HG03439 (cell line): Measurements from ENCODE around the gene USP10.

Experiments used
- ATAC-seq: cut with Tn5 transposase; IDR thresholded peaks from one replicate; pipeline ENCODE4 v1.9.1; 2021; ENCODE audit warnings: mild to moderate bottlenecking, moderate library complexity; ENCODE audit not compliant: unreplicated experiment

Gene USP10

DNA sequence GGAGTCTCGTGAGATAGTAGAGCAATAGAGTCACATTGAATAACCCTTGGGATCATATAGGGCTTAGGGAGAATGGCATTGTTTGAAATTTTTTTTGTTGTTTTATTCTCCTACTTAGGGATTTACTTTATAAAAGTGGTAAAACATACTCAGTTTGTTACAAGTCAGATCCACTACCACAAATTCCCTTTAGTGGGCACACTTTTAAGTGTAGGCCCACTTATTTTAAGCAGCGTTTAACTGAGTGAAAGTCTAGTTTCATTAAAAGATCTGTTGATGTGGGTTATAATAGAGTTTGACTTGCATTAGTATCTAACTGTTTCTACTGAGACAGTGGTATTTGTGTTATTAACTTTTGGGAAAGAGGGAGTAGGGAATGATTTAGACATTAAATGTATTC lies 49.3 kb downstream of the USP10 start:
- ATAC-seq, result no peak

DNA sequence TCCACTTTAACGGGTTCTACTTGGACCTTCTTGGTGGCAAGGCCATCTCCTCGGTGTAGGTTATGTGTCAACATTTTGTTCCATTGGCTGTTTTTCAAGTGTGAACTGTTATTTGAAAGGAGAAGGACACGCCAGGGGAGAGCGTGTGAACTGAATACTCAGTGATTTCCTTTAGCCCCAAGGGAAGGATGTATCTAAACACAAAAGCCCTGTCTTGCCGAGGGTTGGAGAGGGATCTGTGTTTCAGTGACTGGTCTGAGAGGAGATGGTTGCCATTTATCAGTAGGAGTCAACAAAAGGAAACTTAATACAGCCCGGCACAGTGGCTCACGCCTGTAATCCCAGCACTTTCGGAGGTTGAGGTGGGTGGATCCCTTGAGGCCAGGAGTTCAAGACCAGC lies 50.0 kb downstream of the USP10 start:
- no peak for ATAC-seq

DNA sequence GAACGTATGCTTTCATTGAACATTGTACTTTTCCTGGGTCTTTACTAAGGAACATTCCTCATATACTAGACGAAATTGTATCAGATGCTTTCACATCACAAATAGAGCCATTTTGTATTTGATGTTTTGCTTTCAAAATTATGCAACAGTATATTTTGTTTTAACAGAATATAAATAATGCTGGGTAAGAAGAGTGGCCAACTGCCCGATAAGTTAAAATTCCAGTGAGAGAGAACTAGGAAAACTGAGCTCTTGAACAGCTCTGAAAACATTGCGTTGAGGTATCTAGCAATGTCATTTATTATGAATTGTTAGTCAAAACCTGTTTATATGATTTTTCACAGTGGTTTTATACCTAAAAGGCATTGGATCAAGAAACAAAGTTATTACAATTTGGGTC lies 50.8 kb downstream of the USP10 start:
- no peak for ATAC-seq

DNA sequence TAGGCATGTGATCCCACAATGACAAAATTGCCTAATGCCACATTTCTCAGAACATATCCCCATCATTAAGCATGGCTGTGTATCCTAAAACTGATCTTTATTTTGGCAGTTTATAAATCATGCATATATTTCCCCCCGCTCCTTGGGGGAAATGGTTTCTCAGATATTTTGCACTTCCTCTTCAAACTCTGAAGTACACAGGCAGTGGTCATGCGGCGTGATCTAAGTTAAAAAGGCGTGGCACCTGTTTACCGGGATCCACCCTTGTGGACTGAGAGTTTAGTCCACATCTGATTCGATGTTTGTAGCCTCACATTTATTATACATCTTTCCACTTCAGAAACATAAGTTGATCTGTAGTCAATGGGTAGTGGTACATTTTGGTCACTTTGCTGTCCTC lies 51.4 kb downstream of the USP10 start:
- ATAC-seq, result no peak

DNA sequence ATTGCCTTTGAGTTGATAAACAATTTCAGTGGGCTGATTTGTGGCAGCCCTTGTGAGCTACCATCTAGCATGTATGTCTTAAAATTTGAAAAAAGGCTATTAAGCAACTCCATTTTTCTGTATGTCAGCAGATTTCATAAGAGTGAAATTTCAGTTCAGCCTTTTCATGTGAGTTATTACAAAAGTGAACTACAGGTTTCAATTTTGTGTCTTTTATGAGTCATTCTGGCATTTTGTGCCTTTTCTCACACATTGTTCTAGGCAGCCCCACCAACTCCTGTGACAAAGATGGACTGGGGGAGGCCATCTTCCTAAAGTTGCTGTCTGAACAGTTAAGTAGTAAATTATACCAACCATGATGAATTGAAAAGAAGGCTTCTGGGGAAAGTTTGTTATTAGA lies 52.1 kb downstream of the USP10 start:
- no peak for ATAC-seq

DNA sequence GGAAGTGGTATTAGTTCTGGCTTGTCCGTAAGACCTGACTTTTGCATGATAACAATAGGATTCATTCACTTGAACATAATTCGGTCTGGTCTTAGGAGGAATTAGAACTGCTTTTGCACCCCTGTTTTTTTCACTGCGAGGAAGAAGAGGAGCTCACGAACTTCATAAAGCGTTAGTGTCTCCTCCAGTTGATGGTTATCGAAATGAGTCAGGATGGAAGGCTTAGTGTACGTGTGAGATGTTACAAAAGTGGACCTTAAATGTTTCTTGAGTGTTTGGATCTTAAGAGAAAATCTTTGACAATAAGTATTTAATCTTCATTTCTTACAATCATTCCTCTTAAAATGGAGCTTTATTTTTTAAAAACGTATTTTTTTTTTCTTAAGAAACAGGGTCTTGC lies 52.8 kb downstream of the USP10 start:
- ATAC-seq, result no peak

DNA sequence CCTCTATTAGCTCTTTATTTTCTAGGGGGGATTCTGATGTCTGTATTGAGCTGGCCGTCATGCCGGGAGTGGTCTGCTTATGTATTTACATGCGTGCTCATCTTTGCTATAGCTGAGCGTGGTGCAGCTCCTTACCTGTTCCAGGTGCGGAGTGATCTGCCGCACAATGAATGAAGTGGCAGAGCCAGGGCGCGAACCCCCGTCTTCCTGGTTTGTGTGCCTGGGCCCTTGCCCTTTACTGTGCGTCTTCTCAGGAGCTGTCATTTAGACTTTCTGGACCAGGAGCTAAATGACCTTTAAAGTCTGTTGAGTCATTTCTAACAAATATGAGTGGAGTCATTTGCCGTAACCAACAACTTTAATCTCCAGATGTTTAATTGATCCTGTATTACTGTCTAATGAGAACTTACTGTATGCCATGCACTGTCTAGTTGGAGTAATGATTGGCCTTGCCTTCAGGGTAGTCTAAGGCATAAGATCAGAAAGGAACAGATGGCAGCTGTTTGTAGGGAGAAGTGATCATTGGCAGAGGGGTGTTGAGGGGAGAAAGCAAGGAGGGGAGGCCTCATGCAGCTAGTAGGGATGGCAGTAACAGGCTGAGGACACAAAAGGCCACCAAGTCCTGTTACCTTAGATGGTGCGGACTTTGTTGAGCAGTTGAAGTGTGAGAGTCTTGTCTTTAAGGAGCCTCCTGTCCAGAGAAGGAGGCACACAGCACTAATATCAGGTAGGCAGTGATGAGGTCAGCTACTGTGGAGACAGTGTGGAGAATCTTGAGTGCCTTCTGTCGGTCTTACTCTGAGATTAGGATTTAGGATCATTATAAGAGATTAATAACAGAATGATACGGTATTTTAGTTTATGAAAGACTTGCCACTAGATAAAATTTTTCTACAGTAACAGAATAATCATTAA lies 53.9 kb downstream of the USP10 start:
- no peak for ATAC-seq

DNA sequence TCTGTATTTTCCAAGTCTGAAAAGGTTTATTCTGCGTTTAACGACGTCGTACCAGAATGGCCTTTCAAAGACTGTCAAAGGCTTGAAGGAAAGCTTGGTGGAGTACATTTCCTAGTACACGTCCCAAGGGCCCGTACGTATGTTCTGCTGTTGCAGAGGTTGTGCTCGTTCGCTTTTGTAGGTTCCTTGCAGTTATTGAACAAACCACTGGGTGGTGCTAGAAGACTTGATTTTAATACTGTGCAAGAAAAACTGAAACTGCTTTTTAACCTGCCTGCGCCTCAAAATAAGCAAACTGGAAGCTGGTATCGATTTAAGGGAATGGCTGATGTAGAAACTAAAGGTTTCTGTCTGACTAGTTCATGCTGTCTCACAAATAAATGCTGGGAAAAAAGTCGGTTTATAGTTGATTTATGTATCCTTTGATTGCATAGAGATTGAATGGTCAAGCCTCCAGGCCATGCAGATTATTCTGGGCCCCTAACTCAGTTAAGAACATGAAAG lies 54.6 kb downstream of the USP10 start:
- peak; percentile 56 for ATAC-seq

DNA sequence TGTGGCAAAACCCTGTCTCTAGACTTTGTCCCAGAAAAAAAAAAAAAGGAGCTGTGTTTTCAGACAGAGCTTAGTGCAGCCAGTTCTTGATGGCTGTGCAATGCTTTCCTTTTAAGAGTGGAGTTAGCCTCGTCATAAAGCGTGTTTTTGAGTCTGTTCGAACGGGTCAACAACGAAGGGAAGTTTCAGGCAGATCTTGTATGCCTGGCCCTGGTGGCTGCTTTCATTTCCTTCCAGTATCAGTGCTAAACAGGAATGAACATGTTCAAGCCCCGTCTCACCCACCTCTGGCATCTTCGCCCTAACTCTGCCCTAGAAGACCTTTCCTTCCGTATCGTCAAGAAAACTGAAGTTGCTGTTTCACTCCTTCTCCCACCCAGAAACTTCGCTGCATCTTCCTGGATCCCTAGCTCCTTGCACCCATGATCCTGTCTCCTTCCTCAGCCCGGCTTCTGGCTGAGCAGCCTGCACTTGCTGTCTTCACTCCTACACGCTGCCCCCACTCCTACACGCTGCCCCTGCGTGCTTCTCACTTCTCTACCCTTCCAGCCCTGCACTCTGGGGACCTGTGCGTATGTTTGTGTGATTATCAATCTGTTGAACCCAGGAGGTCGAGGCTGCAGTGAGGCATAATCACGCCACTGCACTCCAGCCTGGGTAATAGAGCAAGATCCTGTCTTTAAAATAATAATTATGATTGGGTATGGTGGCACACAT lies 55.3 kb downstream of the USP10 start:
- no peak for ATAC-seq

DNA sequence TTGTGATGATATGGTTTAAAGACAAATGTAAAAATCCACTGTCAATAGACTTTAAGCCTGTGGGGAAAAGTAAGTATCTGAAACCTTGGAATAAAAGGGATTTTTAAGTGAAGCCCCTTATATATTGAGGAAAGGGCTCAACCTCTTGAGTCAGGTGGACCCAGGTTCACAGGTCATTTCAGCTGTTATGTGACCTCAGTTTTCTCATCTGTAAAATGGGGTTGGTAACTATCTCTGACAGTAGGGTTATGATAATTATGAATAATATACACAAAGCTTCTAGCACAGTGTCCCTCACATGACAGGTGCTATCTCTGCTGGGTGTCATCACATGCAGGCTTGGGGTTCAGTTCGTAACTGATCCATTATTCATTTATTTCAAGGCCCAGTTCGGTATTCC lies 57.0 kb downstream of the USP10 start:
- no peak for ATAC-seq

DNA sequence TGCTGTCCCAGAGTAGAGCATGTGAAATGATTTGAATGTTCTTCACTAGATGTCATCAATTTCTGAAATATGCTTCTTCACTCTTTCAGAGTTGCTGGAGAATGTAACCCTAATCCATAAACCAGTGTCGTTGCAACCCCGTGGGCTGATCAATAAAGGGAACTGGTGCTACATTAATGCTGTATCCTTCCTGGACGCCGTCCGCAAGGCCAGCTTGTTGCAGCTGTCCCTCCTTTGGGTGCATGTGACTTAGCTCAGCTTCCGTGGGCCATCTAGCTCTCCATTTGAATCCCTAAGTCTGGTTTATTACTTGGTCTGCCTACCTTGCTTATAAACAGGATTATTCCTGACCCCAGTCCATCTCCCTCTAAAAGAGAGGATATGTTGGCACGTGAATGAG lies 58.8 kb downstream of the USP10 start:
- no peak for ATAC-seq

DNA sequence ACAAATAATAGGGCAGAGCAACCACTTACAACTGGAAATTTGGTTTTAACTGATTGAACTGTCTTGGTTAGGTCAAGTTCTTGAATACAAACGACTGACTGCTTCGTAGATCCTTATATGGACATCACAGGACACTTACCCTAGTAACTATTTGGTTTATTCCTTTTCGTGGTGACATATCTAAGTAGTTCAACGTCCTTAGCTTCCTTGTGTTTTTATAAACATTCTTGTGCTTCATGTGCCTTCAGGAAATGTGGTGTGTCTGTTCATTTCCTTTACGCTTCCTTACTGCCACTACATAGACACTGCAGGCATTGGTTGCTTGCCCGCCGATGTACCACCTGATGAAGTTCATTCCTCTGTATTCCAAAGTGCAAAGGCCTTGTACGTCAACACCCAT lies 59.3 kb downstream of the USP10 start:
- no peak for ATAC-seq

DNA sequence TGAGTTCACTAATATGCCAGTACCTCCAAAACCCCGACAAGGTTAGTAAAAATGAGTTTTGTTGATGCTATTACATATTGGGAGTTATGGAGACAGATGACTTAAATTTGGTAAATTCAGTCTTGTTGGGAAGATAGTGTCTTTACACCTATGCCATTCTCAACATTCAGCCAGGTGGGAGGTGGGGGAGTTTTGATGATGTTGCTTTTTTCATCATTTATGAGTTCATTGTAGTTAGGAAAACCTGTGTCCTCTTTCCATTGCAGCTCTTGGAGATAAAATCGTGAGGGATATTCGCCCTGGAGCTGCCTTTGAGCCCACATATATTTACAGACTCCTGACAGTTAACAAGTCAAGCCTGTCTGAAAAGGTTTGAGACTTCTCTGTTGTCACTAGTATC lies 60.1 kb downstream of the USP10 start:
- no peak for ATAC-seq

DNA sequence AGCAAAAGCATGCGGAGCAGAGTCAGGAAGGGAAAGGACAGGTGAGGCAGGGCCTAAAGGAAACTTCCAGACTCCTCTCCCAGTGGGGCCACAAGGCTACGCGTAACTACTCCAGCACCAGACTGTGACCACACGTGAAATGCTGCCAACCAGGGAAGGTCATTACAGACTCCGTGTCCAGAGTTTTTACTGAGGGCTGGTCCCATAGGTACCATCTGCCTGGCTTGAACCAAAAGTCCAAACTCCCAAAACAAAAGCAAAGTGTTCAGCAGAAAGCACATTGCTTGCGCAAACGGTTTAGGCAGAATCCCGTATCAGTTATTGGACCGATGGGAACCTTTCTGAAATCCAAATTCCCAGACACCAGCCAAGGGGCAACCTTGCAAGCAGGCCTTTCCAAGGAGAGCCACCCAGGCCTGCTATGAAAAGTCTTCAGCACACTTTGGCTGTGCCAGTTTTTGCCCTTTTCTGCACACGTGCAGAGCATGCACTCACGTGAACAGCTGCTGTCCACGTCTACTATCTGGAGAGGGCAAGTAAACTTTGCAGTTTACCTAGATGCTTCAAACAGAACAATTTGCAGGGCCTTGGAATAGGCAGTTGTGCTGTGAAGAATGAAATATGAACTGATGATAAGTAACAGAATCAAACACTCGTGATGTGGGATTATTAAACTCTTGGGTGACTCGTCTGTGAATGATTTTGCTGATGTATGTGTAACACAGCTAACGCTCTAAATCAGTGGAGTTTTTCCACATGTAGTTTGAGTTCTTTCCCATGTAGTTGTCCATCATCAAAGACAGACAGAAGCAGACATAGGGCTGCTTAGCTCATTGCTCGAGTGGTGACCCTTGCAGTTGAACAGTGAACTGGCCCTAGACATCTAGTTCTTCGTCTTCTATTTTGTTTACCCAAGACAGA lies 61.9 kb downstream of the USP10 start:
- no peak for ATAC-seq

DNA sequence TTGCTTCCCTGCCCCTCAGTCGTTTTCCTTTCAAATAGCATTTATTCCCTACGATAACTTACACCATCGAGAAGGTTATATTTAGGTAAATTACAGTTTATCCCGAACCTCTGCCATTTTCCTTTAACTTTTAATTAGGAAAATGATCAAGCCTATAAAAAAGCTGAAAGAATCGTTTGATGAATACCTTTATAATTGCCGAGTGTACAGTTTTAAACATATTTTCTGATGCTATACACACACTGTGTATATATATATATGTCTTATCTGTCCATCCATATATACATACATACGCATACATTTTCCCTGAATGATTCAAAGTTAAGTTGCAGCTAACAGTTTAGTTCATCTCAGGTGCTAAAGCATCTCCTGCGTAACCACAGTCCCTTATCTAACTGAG lies 63.4 kb downstream of the USP10 start:
- ATAC-seq, result no peak

DNA sequence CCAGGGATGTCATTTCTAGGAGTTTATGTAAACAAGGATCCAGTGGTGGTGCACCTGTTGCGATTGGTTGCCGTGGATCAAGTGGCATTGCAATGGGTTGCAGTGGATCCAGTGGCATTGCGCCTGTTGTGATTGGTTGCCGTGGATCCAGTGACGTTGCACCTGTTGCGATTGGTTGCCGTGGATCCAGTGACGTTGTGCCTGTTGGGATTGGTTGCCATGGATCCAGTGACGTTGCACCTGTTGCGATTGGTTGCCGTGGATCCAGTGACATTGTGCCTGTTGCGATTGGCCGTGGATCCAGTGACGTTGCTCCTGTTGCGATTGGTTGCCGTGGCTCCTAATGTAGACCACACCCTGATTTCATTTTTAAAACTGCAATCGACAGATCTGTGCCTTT lies 63.8 kb downstream of the USP10 start:
- ATAC-seq, result no peak

DNA sequence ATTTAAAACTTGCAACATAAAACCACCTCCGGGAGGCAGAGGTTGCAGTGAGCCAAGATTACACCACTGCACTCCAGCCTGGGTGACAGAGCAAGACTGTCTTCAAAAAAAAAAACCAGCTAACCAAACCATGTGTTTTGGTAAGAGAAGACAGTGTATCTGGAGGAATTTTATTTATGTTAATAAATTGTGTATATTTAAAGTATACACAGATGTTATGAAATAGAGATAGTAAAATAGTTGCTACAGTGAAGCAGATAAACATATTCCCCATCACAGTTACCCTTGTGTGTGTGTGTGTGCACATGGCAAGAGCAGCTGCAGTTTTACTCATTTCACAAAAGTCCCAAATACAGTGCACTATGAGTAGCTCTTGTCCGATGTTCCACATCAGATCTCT lies 65.2 kb downstream of the USP10 start:
- ATAC-seq, result no peak

DNA sequence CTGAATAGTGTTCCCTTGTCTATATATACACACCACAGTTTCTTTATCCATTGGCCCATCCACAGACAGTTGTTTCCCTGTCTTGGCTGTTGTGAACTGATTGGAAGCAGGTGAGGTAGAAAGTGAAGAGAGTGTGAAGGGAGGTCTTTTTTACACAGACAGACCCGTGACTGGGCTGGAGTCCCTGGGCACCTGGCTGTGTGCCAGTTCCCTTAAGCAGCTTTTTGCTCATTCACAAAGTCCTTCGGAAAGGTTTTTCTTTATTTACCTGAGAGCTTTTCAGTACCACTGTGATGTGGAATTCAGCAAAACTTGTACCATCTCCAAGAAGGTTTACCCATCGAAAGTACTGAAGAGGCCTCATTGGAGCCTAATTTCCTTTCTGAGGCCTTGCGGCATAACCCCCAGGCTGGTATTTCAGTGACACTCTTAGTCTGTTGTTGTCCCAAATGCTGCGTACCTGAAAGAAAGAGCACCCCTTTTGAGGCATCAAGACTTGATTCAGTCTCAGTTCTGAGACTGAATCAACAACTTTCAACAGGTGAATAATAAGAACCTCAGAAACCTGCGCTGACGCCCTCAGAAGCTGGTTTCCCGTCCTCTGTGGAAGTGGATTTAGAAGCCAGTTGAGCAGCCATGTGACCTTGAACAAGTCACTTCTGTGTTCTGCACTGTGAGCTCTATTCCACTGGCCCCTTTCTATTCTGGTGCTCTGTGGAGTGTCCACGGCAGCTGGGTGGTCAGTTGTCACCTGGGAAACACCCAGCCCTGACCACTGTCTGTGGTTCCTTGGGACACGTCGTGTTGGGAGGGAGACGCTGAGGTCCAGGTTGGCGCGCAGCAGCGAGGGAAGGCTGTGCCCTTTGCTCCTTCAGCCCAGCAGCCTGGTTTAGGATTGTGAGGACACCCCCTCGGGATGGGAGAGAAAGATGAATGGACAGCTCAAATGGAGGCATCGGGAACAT lies 66.1 kb downstream of the USP10 start:
- ATAC-seq, result no peak

DNA sequence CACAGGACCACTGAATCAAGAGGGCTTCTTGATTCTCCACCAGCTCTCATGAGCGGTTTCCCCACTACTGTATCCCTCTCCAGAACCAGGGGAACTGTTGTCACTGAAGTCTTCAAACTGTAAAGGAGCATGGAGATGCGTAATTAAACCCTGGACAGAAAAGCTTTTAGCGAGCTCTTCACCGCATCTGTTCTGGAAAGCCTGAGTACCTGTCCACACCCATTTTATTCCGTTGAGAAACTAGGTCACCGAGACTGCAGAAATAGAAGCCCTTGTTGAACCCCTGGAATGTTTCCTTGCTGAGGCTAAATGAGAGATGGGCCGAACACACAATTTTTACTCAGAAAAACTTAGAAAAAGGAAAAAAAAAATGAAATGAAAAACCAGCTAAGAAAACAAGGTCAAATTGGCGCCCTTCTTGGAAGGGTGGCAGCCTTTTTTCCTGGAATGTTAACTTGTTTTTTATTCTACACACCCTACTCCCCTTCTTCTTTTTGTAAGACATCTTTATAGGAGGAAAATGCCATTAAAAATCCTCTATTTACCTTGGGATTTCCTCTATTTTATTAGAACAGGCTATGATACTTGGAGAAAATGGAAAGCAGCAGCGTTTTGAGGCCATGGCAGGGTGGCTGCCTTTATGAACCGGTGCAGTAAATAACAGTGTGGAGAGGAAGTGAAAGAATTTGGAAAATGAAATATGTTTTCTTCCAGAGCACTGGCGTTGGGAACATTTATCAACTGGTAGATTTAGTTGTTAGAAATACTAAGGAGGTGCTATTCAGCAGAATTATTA lies 67.4 kb downstream of the USP10 start:
- ATAC-seq, result no peak
